Stimulated activated CD8-positive, alpha-beta memory T cell treated with anti-CD3 and anti-CD28 coated beads, Interleukin-15, amount 100 ng/mL, for 4 hours (primary cell): ENCODE data around the gene DDOST.
A peak's percentile ranks its signal among the peaks of the same experiment; 100 is the strongest.

Source experiments
- DNase-seq, 2 donors: peaks; one replicate each; pipeline ENCODE4 v3.0.0-alpha.2; 2020; ENCODE audit warnings: low read depth in 2 of 2

The DDOST gene

GRCh38 chr1:20661207-20662109, at the start of gene DDOST:
TSS of gene DDOST (minus strand) at chr1:20661369. CDS start at chr1:20661350, 19 bp downstream.
- peak; percentile 87 to 88 for DNase-seq

GRCh38 chr1:20710469-20711284, 49.5 kb upstream of the DDOST start:
- no peak for DNase-seq

GRCh38 chr1:20709868-20710267, 48.7 kb upstream of the DDOST start:
- no peak for DNase-seq

- no peak for DNase-seq
Measured at GRCh38 chr1:20708891-20709290, 47.7 kb upstream of the DDOST start.

- no peak for DNase-seq
Measured at GRCh38 chr1:20708057-20708456, 46.9 kb upstream of the DDOST start.

GRCh38 chr1:20706841-20707240, 45.7 kb upstream of the DDOST start:
- no peak for DNase-seq

GRCh38 chr1:20705203-20705755, 44.1 kb upstream of the DDOST start:
- DNase-seq = no peak

GRCh38 chr1:20704390-20705202, 43.4 kb upstream of the DDOST start:
- DNase-seq = no peak

- no peak for DNase-seq
Measured at GRCh38 chr1:20703124-20703756, 42.1 kb upstream of the DDOST start.

- no peak for DNase-seq
Measured at GRCh38 chr1:20702416-20702815, 41.2 kb upstream of the DDOST start.

GRCh38 chr1:20701847-20702246, 40.7 kb upstream of the DDOST start:
- DNase-seq = no peak

GRCh38 chr1:20701446-20701845, 40.3 kb upstream of the DDOST start:
- no peak for DNase-seq

GRCh38 chr1:20700636-20701215, 39.6 kb upstream of the DDOST start:
- DNase-seq = no peak

GRCh38 chr1:20699558-20699957, 38.4 kb upstream of the DDOST start:
- no peak for DNase-seq

- DNase-seq = no peak
Measured at GRCh38 chr1:20698195-20698910, 37.2 kb upstream of the DDOST start.

- DNase-seq = no peak
Measured at GRCh38 chr1:20697563-20697962, 36.4 kb upstream of the DDOST start.

- DNase-seq = peak; percentile 19 to 38
Measured at GRCh38 chr1:20696397-20697333, 35.5 kb upstream of the DDOST start.

GRCh38 chr1:20695515-20695914, 34.3 kb upstream of the DDOST start:
- no peak for DNase-seq

- DNase-seq = no peak
Measured at GRCh38 chr1:20693623-20694022, 32.5 kb upstream of the DDOST start.
